ENCODE measurements around the gene XPO4. TPM values are rescaled to one million over a fixed set of nuclear protein-coding genes. Genes with fewer than 3 reads are reported as not detected.

XPO4 gene
- polyA plus RNA-seq, 1 of the 3 experiments (the other 2 are of a cell fraction), result 4.2 TPM

- no peak for DNase-seq
- H4K20me1 ChIP-seq (ENCODE audit: insufficient read depth), result no peaks in the 10 kb centered on the region
- CTCF ChIA-PET, result no interaction called here
- no peak overlapping the region for H3K4me2 ChIP-seq
- H3K4me3 ChIP-seq (ENCODE audit: low read depth in 2 of 2, low read length in 1 of 2), result no peak overlapping the region
- H3K4me1 ChIP-seq (ENCODE audit: control insufficient read depth in 1 of 2, insufficient read depth in 2 of 2, low read depth in 1 of 2, low read length in 1 of 2), result no peaks in the 10 kb centered on the region
- no peak overlapping the region for H3K27ac ChIP-seq (ENCODE audit: low read depth in 2 of 2, low read length in 1 of 2)
- H3F3A ChIP-seq (replicated peaks; ENCODE audit: insufficient read depth), result no peaks in the 10 kb centered on the region
- no peaks in the 10 kb centered on the region for H3K27me3 ChIP-seq (ENCODE audit: insufficient read depth)
- WGBS (ENCODE audit: low lambda C conversion rate), result 43% methylated on average over 6 of the region's 6 CpGs
- H2AFZ ChIP-seq (ENCODE audit: low read depth), result no peak overlapping the region; the same call in 1 of the 2 replicates
- H3K79me2 ChIP-seq (ENCODE audit: insufficient read depth), result no peaks in the 10 kb centered on the region
- H3K9me3 ChIP-seq, result no peaks in the 10 kb centered on the region
- no peak for TF ChIP-seq EP300 (IDR thresholded peaks at IDR 0.05; ENCODE audit: borderline replicate concordance in 1 of 2, low read depth in 1 of 2, low read length in 1 of 2)
- TF ChIP-seq MEF2A (IDR thresholded peaks at IDR 0.05; ENCODE audit: borderline replicate concordance, low read depth), result no peak
- TF ChIP-seq EZH2phosphoT487 (IDR thresholded peaks at IDR 0.05; ENCODE audit: borderline replicate concordance, low read depth), result no peak
- no peak for TF ChIP-seq FOSL2 (IDR thresholded peaks at IDR 0.05; ENCODE audit: borderline replicate concordance, low read depth)
- no peak for TF ChIP-seq JUND (IDR thresholded peaks at IDR 0.05)
- no peak for TF ChIP-seq CHD2 (IDR thresholded peaks at IDR 0.05; ENCODE audit: low read length, partially characterized antibody)
- no peak for TF ChIP-seq TEAD4 (IDR thresholded peaks at IDR 0.05; ENCODE audit: borderline replicate concordance, insufficient read depth)
- TF ChIP-seq NRF1 (IDR thresholded peaks at IDR 0.05; ENCODE audit: low read depth, low read length), result no peak
- no peak for TF ChIP-seq MXI1 (IDR thresholded peaks at IDR 0.05; ENCODE audit: low read depth, low read length)
- no peak for TF ChIP-seq GABPA (IDR thresholded peaks at IDR 0.05; ENCODE audit: low read depth)
- TF ChIP-seq IRF3 (IDR thresholded peaks at IDR 0.05; ENCODE audit: low read depth, low read length), result no peak
- no peak for TF ChIP-seq MAX (IDR thresholded peaks at IDR 0.05; ENCODE audit: low read depth)
- no peak for TF ChIP-seq RXRA (IDR thresholded peaks at IDR 0.05; ENCODE audit: borderline replicate concordance, low read depth)
- TF ChIP-seq RCOR1 (IDR thresholded peaks at IDR 0.05; ENCODE audit: low read length), result no peak
- no peak for TF ChIP-seq FOXM1 (IDR thresholded peaks at IDR 0.05; ENCODE audit: low read depth)
- TF ChIP-seq PBX3 (IDR thresholded peaks at IDR 0.05), result no peak
- TF ChIP-seq USF1 (IDR thresholded peaks at IDR 0.05; ENCODE audit: borderline replicate concordance, low read depth), result no peak
- no peak for TF ChIP-seq TCF12 (IDR thresholded peaks at IDR 0.05)
- no peaks in the 10 kb centered on the region for H3K9me2 ChIP-seq
- POLR2A ChIA-PET, result no interaction called here
- H3K36me3 ChIP-seq (replicated peaks in 1 of 2; ENCODE audit: control insufficient read depth in 1 of 2, insufficient read depth in 2 of 2, low read length in 1 of 2), result no peaks in the 10 kb centered on the region
- no peak overlapping the region for H3K9ac ChIP-seq
These were observed 6.4 kb upstream of the XPO4 start for GRCh38 chr13:20908714-20909497.
